Smooth muscle cell (in vitro differentiated cells): ENCODE data around the gene AGRN. TPM values are rescaled to one million over a fixed set of nuclear protein-coding genes. Genes with fewer than 3 reads are reported as not detected.

ENCODE experiments used
- DNase-seq: peaks from one replicate; lab custom pipeline; 2025; ENCODE audit not compliant: unreplicated experiment; lab: John Stamatoyannopoulos, UW
- H2AFZ ChIP-seq: fragments of 200-600 bp; sonication (generic); 2 replicates; pipeline ENCODE4 v1.6.0; 2016; ENCODE audit warnings: antibody characterized with exemption, low read depth, mild to moderate bottlenecking
- H3F3A ChIP-seq: fragments of 200-600 bp; sonication (generic); 2 replicates; pipeline ENCODE4 v1.6.0; 2017; ENCODE audit warnings: antibody characterized with exemption, low read depth
- H3K27ac ChIP-seq: fragments of 200-600 bp; sonication (generic); 2 replicates; pipeline ENCODE4 v1.5.1; 2016; ENCODE audit warnings: low read depth, mild to moderate bottlenecking
- H3K27me3 ChIP-seq: fragments of 200-600 bp; sonication (generic); 2 replicates; pipeline ENCODE4 v1.6.1; 2016; ENCODE audit warnings: low read depth, mild to moderate bottlenecking
- H3K36me3 ChIP-seq: fragments of 200-600 bp; sonication (generic); 2 replicates; pipeline ENCODE4 v1.5.1; 2016; ENCODE audit warnings: low read depth
- H3K4me1 ChIP-seq: fragments of 200-600 bp; sonication (generic); 2 replicates; pipeline ENCODE4 v1.5.1; 2016; ENCODE audit warnings: low read depth
- H3K4me2 ChIP-seq: fragments of 200-600 bp; sonication (generic); 2 replicates; pipeline ENCODE4 v1.6.0; 2016; ENCODE audit warnings: mild to moderate bottlenecking
- H3K4me3 ChIP-seq: fragments of 200-600 bp; sonication (generic); 2 replicates; pipeline ENCODE4 v1.5.1; 2016; ENCODE audit warnings: mild to moderate bottlenecking
- H3K79me2 ChIP-seq: fragments of 200-600 bp; sonication (generic); 2 replicates; pipeline ENCODE4 v1.6.0; 2016; ENCODE audit warnings: low read depth, mild to moderate bottlenecking
- H3K9ac ChIP-seq: fragments of 200-600 bp; sonication (generic); 2 replicates; pipeline ENCODE4 v1.6.0; 2016; ENCODE audit warnings: low read depth
- H3K9me3 ChIP-seq: fragments of 200-600 bp; sonication (generic); replicated peaks from 2 replicates; pipeline ENCODE4 v1.5.1; 2016; ENCODE audit warnings: low read depth
- H4K20me1 ChIP-seq: fragments of 200-600 bp; sonication (generic); 2 replicates; pipeline ENCODE4 v1.6.0; 2016; ENCODE audit warnings: low read depth
- CTCF ChIP-seq: fragments of 200-600 bp; sonication (generic); IDR thresholded peaks from 2 replicates; pipeline ENCODE4 v1.5.1; 2017; ENCODE audit warnings: borderline replicate concordance, mild to moderate bottlenecking, antibody characterized with exemption; ENCODE audit not compliant: insufficient read depth, poor library complexity, severe bottlenecking
- WGBS: methylation state at CpG from one replicate; pipeline ENCODE4 v1.1.7; 2016; ENCODE audit warnings: low lambda C conversion rate; 5-methylcytosine and 5-hydroxymethylcytosine counted together
- polyA plus RNA-seq: library from polyadenylated mRNA; unstranded; fragments of >200 nt; fragmentation: Nextera tagmentation; extraction: Ambion mirVana; gene quantifications from 2 replicates; pipeline ENCODE4 v1.2.1, GENCODE V29; 2016
- total RNA-seq: library from RNA; depleted of rRNA; stranded (reverse); fragments of >200 nt; gene quantifications from 2 replicates; pipeline ENCODE4 v1.2.3, GENCODE V29; 2014

Gene AGRN
- total and polyA plus RNA-seq, 2 experiments from 2014 or later, result 17.5 to 24.7 TPM

- H3K9me3 ChIP-seq, result no peaks in the 10 kb centered on the region
- peak overlapping the region; percentile 70 for H3K4me3 ChIP-seq
- no peak for TF ChIP-seq CTCF
- H3K9ac ChIP-seq, result peak overlapping the region; percentile 88
- H3K27me3 ChIP-seq, result no peaks in the 10 kb centered on the region
- H3F3A ChIP-seq, result no peaks in the 10 kb centered on the region
- H3K79me2 ChIP-seq, result peaks cover 3% of the 10 kb centered on the region
- H3K27ac ChIP-seq, result peak overlapping the region; percentile 94
- no peaks in the 10 kb centered on the region for H3K36me3 ChIP-seq
- peaks cover 13% of the 10 kb centered on the region for H3K4me1 ChIP-seq
- 7% methylated on average over 34 of the region's 58 CpGs for WGBS
- no peak for DNase-seq
- H2AFZ ChIP-seq, result peak overlapping the region; percentile 63
- peak overlapping the region; percentile 99 for H3K4me2 ChIP-seq
- H4K20me1 ChIP-seq, result peaks cover 33% of the 10 kb centered on the region
Observed at GRCh38 chr1:1001057-1001783, 18.7 kb upstream of the AGRN start.

- Histone ChIP-seq H2AFZ (no peak overlapping the region), H3K9ac (no peak overlapping the region), H4K20me1 (peaks cover 15% of the 10 kb centered on the region), H3K27ac (no peak overlapping the region), H3K9me3 (no peaks in the 10 kb centered on the region), H3K36me3 (no peaks in the 10 kb centered on the region), H3F3A (no peaks in the 10 kb centered on the region), H3K4me2 (no peak overlapping the region), H3K79me2 (peaks cover 3% of the 10 kb centered on the region), H3K4me1 (peaks cover 9% of the 10 kb centered on the region), H3K4me3 (no peak overlapping the region), H3K27me3 (no peaks in the 10 kb centered on the region)
- no peak for DNase-seq
- TF ChIP-seq CTCF, result no peak
- WGBS, result 86% methylated on average over 20 of the region's 22 CpGs
Observed at GRCh38 chr1:1003618-1004419, 16.1 kb upstream of the AGRN start.

- no peak for TF ChIP-seq CTCF
Observed at GRCh38 chr1:1004420-1004779, 15.5 kb upstream of the AGRN start.

More at GRCh38 chr1:1004420-1004779, 15.5 kb upstream of the AGRN start:
- Histone ChIP-seq H3K4me2 (no peak overlapping the region), H3K27me3 (no peaks in the 10 kb centered on the region), H2AFZ (no peak overlapping the region), H3F3A (no peaks in the 10 kb centered on the region), H4K20me1 (peaks cover 15% of the 10 kb centered on the region), H3K79me2 (peaks cover under 1% of the 10 kb centered on the region), H3K36me3 (no peaks in the 10 kb centered on the region), H3K27ac (no peak overlapping the region), H3K4me3 (no peak overlapping the region), H3K9ac (no peak overlapping the region), H3K4me1 (peaks cover 9% of the 10 kb centered on the region), H3K9me3 (no peaks in the 10 kb centered on the region)
- DNase-seq, result no peak
- 81% methylated on average over 7 of the region's 7 CpGs for whole genome bisulfite sequencing
